SK-N-SH (cell line): ENCODE measurements around the gene RREB1. TPM values are rescaled to one million over a fixed set of nuclear protein-coding genes. Genes with fewer than 3 reads are reported as not detected.

ENCODE experiments used
- CTCF ChIA-PET: fragments of 300-600, 350-600 bp; formaldehyde crosslinking; extraction: SDS; loops from one replicate; lab custom pipeline; 2021; lab: Yijun Ruan, JAX
- POLR2A ChIA-PET: fragments of 350-600 bp; sonication (Branson Sonifier 250); formaldehyde crosslinking; extraction: SDS; loops from one replicate; lab custom pipeline; 2020; ENCODE audit warnings: antibody characterized with exemption, inconsistent platforms; lab: Yijun Ruan, JAX
- DNase-seq: peaks from one replicate; pipeline ENCODE4 v3.0.0; 2012
- H2AFZ ChIP-seq: fragments of 200-600 bp; sonication (generic); 2 replicates; pipeline ENCODE4 v1.8.1; 2016; ENCODE audit warnings: antibody characterized with exemption, mild to moderate bottlenecking, low read depth
- H3F3A ChIP-seq: fragments of 200-600 bp; sonication (generic); replicated peaks from 2 replicates; pipeline ENCODE3; 2016; ENCODE audit warnings: antibody characterized with exemption, mild to moderate bottlenecking; ENCODE audit not compliant: insufficient read depth
- H3K27ac ChIP-seq, 2 experiments: fragments of 200-500 bp in 1 of 2; fragments of 200-600 bp in 1 of 2; sonication (Bioruptor generic) in 1 of 2; sonication (generic), shearing (Covaris generic) in 1 of 2; 2 replicates each; pipeline versions ENCODE4 v1.5.1 to v1.6.1; 2014 to 2016; ENCODE audit warnings: low read depth in 2 of 2, inconsistent platforms in 1 of 2, low read length in 1 of 2, mild to moderate bottlenecking in 1 of 2, mixed read lengths in 1 of 2
- H3K27me3 ChIP-seq: fragments of 200-600 bp; sonication (generic), shearing (Covaris generic); 2 replicates; pipeline ENCODE4 v1.6.1; 2016; ENCODE audit warnings: mixed run types; ENCODE audit not compliant: insufficient read depth
- H3K36me3 ChIP-seq, 2 experiments: fragments of 200-500 bp in 1 of 2; fragments of 200-600 bp in 1 of 2; sonication (Bioruptor generic) in 1 of 2; sonication (generic) in 1 of 2; replicated peaks in 1 of 2; 2 replicates each; pipeline versions ENCODE3 to v1.5.1; 2014 to 2016; ENCODE audit warnings: low read length in 1 of 2, mild to moderate bottlenecking in 1 of 2; ENCODE audit not compliant: insufficient read depth in 2 of 2, control insufficient read depth in 1 of 2
- H3K4me1 ChIP-seq, 2 experiments: fragments of 200-500 bp in 1 of 2; fragments of 200-600 bp in 1 of 2; sonication (Bioruptor generic) in 1 of 2; sonication (generic), shearing (Covaris generic) in 1 of 2; 2 replicates each; pipeline versions ENCODE4 v1.5.1 to v1.6.1; 2014 to 2016; ENCODE audit warnings: low read depth in 1 of 2, low read length in 1 of 2, mixed run types in 1 of 2; ENCODE audit not compliant: insufficient read depth in 2 of 2, control insufficient read depth in 1 of 2
- H3K4me2 ChIP-seq: fragments of 200-600 bp; sonication (generic), shearing (Covaris generic); 2 replicates; pipeline ENCODE4 v1.6.1; 2017; ENCODE audit warnings: mixed run types
- H3K4me3 ChIP-seq, 2 experiments: fragments of 200-500 bp in 1 of 2; fragments of 200-600 bp in 1 of 2; sonication (Bioruptor generic) in 1 of 2; sonication (generic), shearing (Covaris generic) in 1 of 2; 2 replicates each; pipeline versions ENCODE4 v1.5.1 to v1.8.1; 2014 to 2016; ENCODE audit warnings: low read depth in 2 of 2, inconsistent platforms in 1 of 2, low read length in 1 of 2, mild to moderate bottlenecking in 1 of 2, mixed read lengths in 1 of 2, moderate library complexity in 1 of 2
- H3K79me2 ChIP-seq: fragments of 200-600 bp; sonication (generic); 2 replicates; pipeline ENCODE4 v1.8.1; 2017; ENCODE audit warnings: mild to moderate bottlenecking; ENCODE audit not compliant: insufficient read depth
- H3K9ac ChIP-seq: fragments of 200-600 bp; sonication (generic); 2 replicates; pipeline ENCODE4 v1.6.1; 2017; ENCODE audit warnings: mixed run types
- H3K9me2 ChIP-seq: fragments of 200-600 bp; sonication (generic); 2 replicates; pipeline ENCODE4 v1.6.1; 2017; ENCODE audit warnings: mixed run types
- H3K9me3 ChIP-seq: fragments of 200-600 bp; sonication (generic); 2 replicates; pipeline ENCODE4 v1.6.1; 2017; ENCODE audit warnings: mixed run types, mild to moderate bottlenecking, moderate library complexity
- H4K20me1 ChIP-seq: fragments of 200-600 bp; sonication (generic); 2 replicates; pipeline ENCODE4 v1.6.1; 2017; ENCODE audit warnings: mild to moderate bottlenecking, mixed run types; ENCODE audit not compliant: insufficient read depth
- EP300 ChIP-seq, 2 experiments: IDR thresholded peaks; 2 replicates each; pipeline versions ENCODE4 v1.4.0 to v1.6.1; 2012; ENCODE audit warnings: borderline replicate concordance in 1 of 2, low read depth in 1 of 2, low read length in 1 of 2
- EZH2phosphoT487 ChIP-seq: fragments of 200-600 bp; sonication (generic); IDR thresholded peaks from 2 replicates; pipeline ENCODE4 v1.6.1; 2017; ENCODE audit warnings: low read depth, mixed run types, mild to moderate bottlenecking, antibody characterized with exemption, moderate library complexity, borderline replicate concordance
- FOSL2 ChIP-seq: IDR thresholded peaks from 2 replicates; pipeline ENCODE4 v1.4.0; 2012; ENCODE audit warnings: low read depth, mild to moderate bottlenecking, moderate library complexity, borderline replicate concordance
- GABPA ChIP-seq: IDR thresholded peaks from 2 replicates; pipeline ENCODE4 v1.4.0; 2012; ENCODE audit warnings: low read depth, mild to moderate bottlenecking
- MEF2A ChIP-seq: IDR thresholded peaks from 2 replicates; pipeline ENCODE4 v1.4.0; 2012; ENCODE audit warnings: low read depth, borderline replicate concordance
- MXI1 ChIP-seq: IDR thresholded peaks from 2 replicates; pipeline ENCODE4 v1.6.1; 2012; ENCODE audit warnings: mild to moderate bottlenecking, low read depth, low read length, improper control_type of control experiment
- NRF1 ChIP-seq: IDR thresholded peaks from 2 replicates; pipeline ENCODE4 v1.6.1; 2012; ENCODE audit warnings: low read depth, mild to moderate bottlenecking, low read length
- POLR2AphosphoS5 ChIP-seq: IDR thresholded peaks from 2 replicates; pipeline ENCODE4 v1.6.1; 2012; ENCODE audit warnings: low read depth, low read length
- RAD21 ChIP-seq: IDR thresholded peaks from 2 replicates; pipeline ENCODE4 v1.6.1; 2012; ENCODE audit warnings: mild to moderate bottlenecking, low read length
- RFX5 ChIP-seq: IDR thresholded peaks from 2 replicates; pipeline ENCODE4 v1.6.1; 2012; ENCODE audit warnings: mild to moderate bottlenecking, improper control_type of control experiment, low read length
- SMC3 ChIP-seq: IDR thresholded peaks from 2 replicates; pipeline ENCODE4 v1.6.1; 2012; ENCODE audit warnings: low read depth, low read length, improper control_type of control experiment
- TEAD4 ChIP-seq: IDR thresholded peaks from 2 replicates; pipeline ENCODE4 v1.4.0; 2012; ENCODE audit warnings: mild to moderate bottlenecking, borderline replicate concordance; ENCODE audit not compliant: insufficient read depth
- YY1 ChIP-seq: IDR thresholded peaks from 2 replicates; pipeline ENCODE4 v1.4.0; 2012; ENCODE audit warnings: low read depth, mild to moderate bottlenecking
- WGBS: methylation state at CpG from one replicate; pipeline ENCODE4 v1.1.6; 2017; ENCODE audit warnings: low lambda C conversion rate; 5-methylcytosine and 5-hydroxymethylcytosine counted together
- polyA plus RNA-seq, 3 experiments: library from polyadenylated mRNA; depleted of rRNA; stranded (reverse); fragments of >200 nt; gene quantifications; 2 replicates each; pipeline ENCODE4 v1.2.3, GENCODE V29; 2012
- TF ChIP-seq, protein P1 (sequence below): IDR thresholded peaks from 2 replicates; pipeline ENCODE4 v1.4.0; 2012; ENCODE audit warnings: low read depth, borderline replicate concordance
- TF ChIP-seq, protein P2 (sequence below): fragments of 150-350 bp; IDR thresholded peaks from 2 replicates; pipeline ENCODE4 v1.6.1; 2016; ENCODE audit warnings: mild to moderate bottlenecking, low read depth, low read length
- TF ChIP-seq, protein P3 (sequence below): IDR thresholded peaks from 2 replicates; pipeline ENCODE4 v1.4.0; 2012; ENCODE audit warnings: low read depth, borderline replicate concordance

Gene RREB1
- polyA plus RNA-seq, 1 of the 3 experiments (the other 2 are of a cell fraction) = 2.0 TPM

DNA sequence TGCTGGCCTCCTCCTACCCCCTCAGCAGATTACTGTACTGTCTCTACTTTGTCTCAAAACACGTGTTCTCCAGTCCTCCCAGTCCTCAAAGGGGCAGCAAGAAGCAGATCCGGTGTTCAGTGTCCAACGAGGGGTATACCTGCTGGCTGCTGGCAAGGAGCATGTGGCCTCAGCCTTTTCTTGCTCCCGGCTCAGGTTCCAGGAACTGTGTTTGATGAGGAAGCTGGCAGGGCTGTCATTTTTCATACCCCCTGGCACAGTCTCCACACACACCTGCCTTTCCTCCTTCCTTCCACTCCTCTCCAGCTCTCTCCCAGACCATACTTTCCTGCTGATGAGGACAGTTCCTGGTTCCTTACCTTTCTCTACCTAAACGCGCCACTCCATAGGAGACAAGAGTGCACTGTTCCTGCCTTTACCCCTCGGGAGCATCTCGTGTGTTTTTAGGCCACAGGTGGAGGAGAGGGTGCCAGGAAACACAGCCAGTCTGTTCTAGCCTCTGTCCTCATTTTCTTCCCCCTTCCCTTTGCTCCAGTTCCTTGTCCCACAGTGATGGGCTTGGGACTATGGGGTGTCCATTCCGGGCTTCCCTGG, 128.0 kb downstream of the RREB1 start (continued):
- TF ChIP-seq, protein P1, sequence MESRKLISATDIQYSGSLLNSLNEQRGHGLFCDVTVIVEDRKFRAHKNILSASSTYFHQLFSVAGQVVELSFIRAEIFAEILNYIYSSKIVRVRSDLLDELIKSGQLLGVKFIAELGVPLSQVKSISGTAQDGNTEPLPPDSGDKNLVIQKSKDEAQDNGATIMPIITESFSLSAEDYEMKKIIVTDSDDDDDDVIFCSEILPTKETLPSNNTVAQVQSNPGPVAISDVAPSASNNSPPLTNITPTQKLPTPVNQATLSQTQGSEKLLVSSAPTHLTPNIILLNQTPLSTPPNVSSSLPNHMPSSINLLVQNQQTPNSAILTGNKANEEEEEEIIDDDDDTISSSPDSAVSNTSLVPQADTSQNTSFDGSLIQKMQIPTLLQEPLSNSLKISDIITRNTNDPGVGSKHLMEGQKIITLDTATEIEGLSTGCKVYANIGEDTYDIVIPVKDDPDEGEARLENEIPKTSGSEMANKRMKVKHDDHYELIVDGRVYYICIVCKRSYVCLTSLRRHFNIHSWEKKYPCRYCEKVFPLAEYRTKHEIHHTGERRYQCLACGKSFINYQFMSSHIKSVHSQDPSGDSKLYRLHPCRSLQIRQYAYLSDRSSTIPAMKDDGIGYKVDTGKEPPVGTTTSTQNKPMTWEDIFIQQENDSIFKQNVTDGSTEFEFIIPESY = no peak
- no peak for TF ChIP-seq RAD21
- TF ChIP-seq EZH2phosphoT487 = no peak
- TF ChIP-seq MXI1 = no peak
- TF ChIP-seq, all 33 proteins: peak for 0

DNA sequence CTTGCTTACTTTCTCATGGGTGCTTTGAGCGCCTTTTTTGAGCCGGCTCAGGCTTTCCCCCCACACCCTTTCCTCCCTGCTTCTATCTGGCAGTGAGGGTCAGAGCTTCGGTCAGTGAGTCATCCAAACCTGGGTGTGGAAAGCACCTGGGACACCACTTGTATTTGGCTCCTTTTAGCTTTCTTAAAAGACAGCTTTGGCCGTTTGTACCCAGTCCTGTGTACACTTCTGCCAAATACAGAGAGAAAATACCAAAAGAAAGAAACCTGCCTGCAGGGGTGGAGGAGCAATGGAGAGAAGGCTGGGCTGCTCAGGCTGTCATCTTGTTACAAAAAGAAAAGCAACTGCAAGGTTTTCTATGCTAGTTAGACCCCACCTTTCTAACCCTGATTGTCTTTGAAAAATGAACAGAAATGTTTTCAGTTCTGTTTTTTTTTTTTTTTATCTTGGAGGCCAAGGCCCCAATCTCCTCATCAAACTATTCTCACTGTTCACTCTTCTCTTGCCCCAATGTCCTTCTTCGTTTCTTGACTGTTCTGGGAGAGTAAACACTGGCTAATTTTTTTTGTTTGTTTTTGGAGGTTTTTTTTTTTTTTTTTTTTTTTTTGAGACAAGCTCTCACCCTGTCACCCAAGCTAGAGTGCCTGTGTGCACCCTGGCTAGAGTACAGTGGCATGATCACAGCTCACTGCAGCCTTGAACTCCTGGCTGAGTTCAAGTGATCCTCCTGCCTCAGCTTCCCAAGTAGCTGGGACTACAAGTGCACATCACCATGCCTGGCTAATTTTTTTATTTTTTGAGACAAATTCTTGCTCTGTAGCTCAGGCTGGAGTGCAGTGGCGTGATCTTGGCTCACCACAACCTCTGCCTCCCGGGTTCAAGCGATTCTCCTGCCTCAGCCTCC, 128.8 kb downstream of the RREB1 start:
- H4K20me1 ChIP-seq = 0 out of 2 replicates have a peak, but pooled peaks cover 7% of the 10 kb centered on the region
- peaks cover 0 to 9% of the 10 kb centered on the region in 2 experiments for H3K36me3 ChIP-seq
- H3K27ac ChIP-seq = no peak overlapping the region
- H3K9ac ChIP-seq = no peak overlapping the region
- no peaks in the 10 kb centered on the region for H3K9me2 ChIP-seq
- peaks cover 4% of the 10 kb centered on the region for H3F3A ChIP-seq
- peaks cover 9% of the 10 kb centered on the region for H3K79me2 ChIP-seq
- ChIA-PET CTCF (interaction anchor here (1.6 to 2.9 kb wide), 2 partner anchors 559 to 560 kb away, joined by 5 to 19 read pairs; no protein-coding TSS in a partner anchor), POLR2A (no interaction called here)
- WGBS = 65% methylated on average over 8 of the region's 8 CpGs
- no peak overlapping the region for H2AFZ ChIP-seq
- no peak for DNase-seq
- H3K4me2 ChIP-seq = no peak overlapping the region
- TF ChIP-seq EP300 (IDR thresholded peaks at IDR 0.05; ENCODE audit: borderline replicate concordance in 1 of 2, low read depth in 1 of 2, low read length in 1 of 2) = no peak
- no peaks in the 10 kb centered on the region; a peak in 1 of 4 replicates for H3K4me1 ChIP-seq
- H3K9me3 ChIP-seq = no peaks in the 10 kb centered on the region
- no peak overlapping the region for H3K4me3 ChIP-seq
- no peaks in the 10 kb centered on the region for H3K27me3 ChIP-seq

DNA sequence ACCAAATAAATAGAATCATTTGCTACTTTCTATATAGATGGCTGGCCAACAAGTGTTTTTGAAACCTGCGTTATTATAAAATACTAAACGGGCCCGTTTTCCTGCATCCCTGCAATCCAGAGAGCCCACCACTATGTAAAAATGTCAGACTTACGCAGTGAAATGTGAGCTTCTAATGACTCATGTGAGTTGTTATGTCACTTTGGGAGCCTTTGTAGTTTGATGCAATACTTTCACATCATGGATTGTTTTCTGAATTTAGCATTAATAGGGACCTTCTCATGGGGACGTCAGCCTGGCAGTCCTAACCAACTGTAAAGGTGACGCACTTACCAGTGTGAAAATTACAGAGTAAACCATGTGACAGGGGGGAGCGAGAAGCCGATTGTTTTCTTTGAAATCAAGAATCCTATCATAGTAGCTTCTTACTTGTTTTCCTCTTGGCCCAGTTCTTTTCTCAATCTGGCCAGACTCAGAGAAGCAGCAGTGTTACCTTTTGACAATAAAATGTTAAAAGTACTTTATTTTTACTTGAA, 130.0 kb downstream of the RREB1 start:
- CTCF ChIA-PET = interaction anchor here (1.3 to 2.9 kb wide), 7 partner anchors 9 to 561 kb away, joined by 3 to 20 read pairs (median 7); no protein-coding TSS in a partner anchor
- TF ChIP-seq TEAD4 = no peak
- TF ChIP-seq, protein P1 = no peak
- TF ChIP-seq, protein P2, sequence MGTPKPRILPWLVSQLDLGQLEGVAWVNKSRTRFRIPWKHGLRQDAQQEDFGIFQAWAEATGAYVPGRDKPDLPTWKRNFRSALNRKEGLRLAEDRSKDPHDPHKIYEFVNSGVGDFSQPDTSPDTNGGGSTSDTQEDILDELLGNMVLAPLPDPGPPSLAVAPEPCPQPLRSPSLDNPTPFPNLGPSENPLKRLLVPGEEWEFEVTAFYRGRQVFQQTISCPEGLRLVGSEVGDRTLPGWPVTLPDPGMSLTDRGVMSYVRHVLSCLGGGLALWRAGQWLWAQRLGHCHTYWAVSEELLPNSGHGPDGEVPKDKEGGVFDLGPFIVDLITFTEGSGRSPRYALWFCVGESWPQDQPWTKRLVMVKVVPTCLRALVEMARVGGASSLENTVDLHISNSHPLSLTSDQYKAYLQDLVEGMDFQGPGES = no peak
- TF ChIP-seq SMC3 = no peak
- no peak for TF ChIP-seq FOSL2
- TF ChIP-seq GABPA = no peak
- TF ChIP-seq, protein P3, sequence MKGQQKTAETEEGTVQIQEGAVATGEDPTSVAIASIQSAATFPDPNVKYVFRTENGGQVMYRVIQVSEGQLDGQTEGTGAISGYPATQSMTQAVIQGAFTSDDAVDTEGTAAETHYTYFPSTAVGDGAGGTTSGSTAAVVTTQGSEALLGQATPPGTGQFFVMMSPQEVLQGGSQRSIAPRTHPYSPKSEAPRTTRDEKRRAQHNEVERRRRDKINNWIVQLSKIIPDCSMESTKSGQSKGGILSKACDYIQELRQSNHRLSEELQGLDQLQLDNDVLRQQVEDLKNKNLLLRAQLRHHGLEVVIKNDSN = no peak
- TF ChIP-seq NRF1 = no peak
- no peak for TF ChIP-seq YY1
- TF ChIP-seq RFX5 = no peak
- TF ChIP-seq POLR2AphosphoS5 = no peak
- no peak for TF ChIP-seq MEF2A

More for the DNA sequence above, 130.0 kb downstream of the RREB1 start:
- peaks cover 0 to 5% of the 10 kb centered on the region in 2 experiments for H3K36me3 ChIP-seq
- no peak overlapping the region for H2AFZ ChIP-seq
- WGBS = 95% methylated on average over 8 of the region's 8 CpGs
- no peaks in the 10 kb centered on the region for H3K9me3 ChIP-seq
- peaks cover 9% of the 10 kb centered on the region; the same call in 1 of the 2 replicates for H4K20me1 ChIP-seq
- DNase-seq = no peak
- H3K27ac ChIP-seq = no peak overlapping the region
- H3K4me1 ChIP-seq = peaks cover 0 to 10% of the 10 kb centered on the region in 2 experiments; a peak in 2 of 4 replicates
- peaks cover 12% of the 10 kb centered on the region for H3K79me2 ChIP-seq
- H3F3A ChIP-seq = peaks cover under 1% of the 10 kb centered on the region
- no peaks in the 10 kb centered on the region for H3K9me2 ChIP-seq
- no peak overlapping the region for H3K4me2 ChIP-seq
- no peaks in the 10 kb centered on the region for H3K27me3 ChIP-seq
- H3K4me3 ChIP-seq = no peak overlapping the region
- POLR2A ChIA-PET = no interaction called here
- H3K9ac ChIP-seq = no peak overlapping the region
